Fibroblast of peridontal ligament (primary cell): ENCODE measurements around the gene HBEGF.
A peak's percentile ranks its signal among the peaks of the same experiment; 100 is the strongest.

Experiments
- DNase-seq: peaks from one replicate; pipeline ENCODE4 v3.0.0-alpha.2; 2010; ENCODE audit errors: extremely low read depth

The HBEGF gene

GRCh38 chr5:140302786-140303639, 43.4 kb downstream of the HBEGF start, which contains the start of gene PFDN1:
Gene PFDN1 (minus strand): TSS chr5:140303101. CDS start chr5:140303073, 28 bp downstream.
- DNase-seq = peak; percentile 95

DNA sequence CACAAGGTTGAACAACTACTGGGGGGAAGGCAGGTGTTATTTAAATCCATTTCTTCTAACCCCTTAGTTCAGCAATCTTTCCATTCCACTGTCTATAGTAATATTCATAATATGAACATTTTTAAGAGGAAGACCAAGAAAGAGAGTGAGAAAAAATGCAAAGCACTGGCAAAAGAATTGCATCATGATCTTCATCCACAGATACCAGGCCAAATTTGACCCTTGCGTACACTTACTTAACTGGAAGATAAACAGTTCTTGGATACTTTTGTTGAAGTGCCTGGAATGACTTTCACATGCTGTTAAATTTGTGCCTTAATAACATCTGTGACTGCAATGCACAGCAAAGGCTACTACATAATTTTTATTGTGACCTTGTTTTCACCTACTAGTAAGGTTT, 45.3 kb downstream of the HBEGF start:
- no peak for DNase-seq

GRCh38 chr5:140299056-140299455, 47.3 kb downstream of the HBEGF start:
- DNase-seq = no peak

DNA sequence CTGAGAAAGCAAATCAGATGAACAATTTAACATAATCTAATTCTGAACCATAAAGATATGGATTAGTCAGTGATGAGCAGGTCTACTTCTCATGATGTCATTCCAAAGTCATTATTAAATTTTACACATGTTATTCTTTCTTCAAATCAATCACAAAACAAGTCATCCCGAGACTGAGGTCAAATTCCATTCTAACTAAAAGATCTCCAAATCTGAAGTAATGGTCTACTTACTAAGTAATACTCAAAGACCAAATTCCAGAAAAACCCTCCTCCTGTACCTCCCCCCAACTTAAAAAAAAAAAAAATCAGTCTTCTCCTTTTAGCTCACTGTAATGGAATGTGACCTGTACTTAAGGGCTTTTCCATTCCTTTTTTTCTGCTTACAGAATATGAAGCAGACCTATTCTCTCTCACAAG, 48.2 kb downstream of the HBEGF start:
- DNase-seq = peak; percentile 33

GRCh38 chr5:140297283-140297682, 49.1 kb downstream of the HBEGF start:
- no peak for DNase-seq

- DNase-seq = no peak
Measured at GRCh38 chr5:140296289-140296688, 50.1 kb downstream of the HBEGF start.

GRCh38 chr5:140295414-140295813, 51.0 kb downstream of the HBEGF start:
- DNase-seq = peak; percentile 98

DNA sequence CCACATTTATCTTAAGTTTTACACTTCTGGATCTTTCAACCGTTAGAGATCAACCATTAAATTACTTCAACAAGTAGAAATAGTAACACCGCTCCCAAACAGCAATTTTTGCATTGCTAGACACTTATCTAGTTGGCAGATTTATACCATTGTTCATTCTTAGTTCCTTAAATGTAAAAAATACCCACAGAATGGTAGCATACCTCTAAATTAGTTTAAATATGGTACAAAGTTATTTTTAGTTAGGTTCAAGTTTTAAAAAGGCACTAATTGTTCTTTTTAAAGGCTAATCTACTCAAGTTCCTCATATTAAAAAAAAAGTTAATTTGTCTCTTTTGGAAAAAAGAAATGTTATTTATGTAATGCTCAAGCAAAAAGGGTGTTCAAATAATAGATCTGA, 51.6 kb downstream of the HBEGF start:
- DNase-seq = no peak

DNA sequence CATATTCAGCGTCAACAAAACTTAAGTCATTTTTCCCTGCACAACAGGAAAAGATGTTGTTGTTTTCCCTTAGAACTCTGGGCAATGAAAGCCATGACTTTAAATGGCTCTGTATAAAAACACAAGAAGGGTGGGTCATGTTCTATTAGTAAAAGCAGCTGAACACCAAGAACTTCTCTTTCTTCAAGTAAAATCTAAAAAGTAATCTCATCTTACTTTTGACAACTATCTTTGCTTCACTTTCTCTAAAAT, 52.6 kb downstream of the HBEGF start:
- no peak for DNase-seq

DNA sequence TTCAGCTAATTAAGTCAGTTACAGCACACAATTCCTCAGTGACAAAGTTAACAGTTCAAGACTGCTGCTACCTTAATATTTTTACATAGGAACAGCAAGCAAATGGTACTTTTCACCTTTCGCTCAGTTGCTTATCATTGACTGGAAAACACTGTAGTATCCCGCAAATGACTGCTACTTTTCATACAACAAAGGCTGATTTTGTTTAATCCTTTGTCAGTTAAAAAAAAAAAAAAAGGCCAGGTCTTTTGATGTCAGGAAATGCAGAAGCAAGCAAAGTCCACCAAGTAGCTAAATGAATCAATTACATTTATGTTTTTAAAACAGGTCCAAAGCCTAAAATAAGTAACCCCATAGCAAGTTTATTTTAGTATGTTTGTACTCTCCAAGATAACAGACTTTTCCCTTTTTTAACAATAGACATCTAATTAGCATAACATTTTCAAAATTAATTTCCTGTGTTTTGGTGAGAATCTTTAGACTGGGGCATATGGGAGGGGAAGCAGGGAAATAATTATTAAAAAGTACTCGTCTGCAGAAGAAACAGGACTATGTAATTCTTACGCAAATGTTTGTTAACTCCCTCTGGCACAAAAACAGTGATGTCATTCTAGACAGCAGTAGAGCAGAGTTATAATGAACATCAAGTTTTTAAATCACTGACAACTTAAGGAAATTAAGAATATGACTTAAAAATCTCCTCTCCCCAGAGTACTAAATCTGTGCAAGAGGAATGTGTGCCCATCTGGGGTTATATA, 53.1 kb downstream of the HBEGF start:
- peak; percentile 53 for DNase-seq

DNA sequence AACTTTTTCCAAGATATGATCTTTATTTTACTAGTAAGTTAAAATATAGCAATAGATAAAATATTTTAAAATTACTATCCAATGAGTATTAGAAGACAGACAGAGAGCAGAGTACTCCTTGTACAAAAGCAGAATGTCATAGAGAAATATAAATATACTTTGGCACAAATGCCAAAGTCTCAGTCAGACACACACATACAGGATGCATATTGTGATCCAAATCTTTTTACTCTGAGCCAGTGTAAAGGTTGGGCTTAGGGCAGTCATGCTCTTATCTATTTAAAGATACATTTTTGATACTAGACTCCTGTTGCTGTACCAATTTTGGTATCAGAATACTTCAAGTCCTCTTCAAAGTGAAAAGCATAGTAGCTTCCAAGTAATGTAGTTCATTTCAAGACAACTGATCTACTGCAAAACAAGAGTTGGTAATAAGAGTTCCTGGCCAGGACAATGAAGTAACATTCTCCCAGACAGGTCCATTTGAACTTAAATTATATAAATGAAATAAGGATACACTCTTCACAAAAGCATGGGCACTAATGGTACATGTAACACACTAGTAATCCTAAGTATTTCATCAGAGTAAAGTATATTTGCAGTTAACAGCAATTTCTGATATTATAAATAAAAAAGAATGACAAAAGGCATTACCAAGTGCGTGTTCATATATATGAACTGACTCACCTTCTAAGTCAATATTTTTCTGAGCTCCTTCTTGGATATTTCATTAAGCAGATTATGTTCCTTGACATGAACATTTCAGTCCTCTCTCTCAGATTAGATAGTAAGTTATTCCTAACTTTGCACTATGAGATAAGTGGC, 54.0 kb downstream of the HBEGF start:
- no peak for DNase-seq

DNA sequence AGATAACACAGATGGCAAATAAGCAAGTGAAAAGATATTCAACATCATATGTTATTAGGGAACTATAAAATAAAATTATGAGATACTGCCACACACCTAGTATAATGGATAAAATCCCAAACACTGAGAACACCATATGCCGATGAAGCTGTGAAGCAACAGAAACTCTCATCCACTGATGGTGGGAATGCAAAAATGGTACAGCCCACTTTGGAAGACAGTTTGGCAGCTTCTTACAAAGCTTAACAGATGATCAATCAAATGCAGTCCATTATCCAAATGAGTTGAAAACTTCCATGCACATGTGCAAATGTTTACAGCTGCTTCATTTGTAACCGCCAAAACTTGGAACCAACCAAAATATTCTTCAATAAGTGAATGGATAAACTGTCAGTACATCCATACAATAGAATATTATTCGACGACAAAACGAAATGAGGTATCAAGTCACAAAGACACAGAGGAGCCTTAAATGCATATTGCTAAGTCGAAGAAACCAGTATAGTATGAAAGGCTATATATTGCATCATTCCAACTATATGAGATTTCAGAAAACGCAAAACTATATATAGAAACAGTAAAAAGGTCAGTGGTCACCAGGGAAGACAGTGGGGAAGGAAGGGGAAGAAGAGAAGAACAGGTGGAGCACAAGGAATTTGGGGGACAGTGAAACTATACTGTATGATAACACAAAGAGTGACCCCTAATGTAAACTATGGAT, 58.4 kb downstream of the HBEGF start:
- DNase-seq = no peak

DNA sequence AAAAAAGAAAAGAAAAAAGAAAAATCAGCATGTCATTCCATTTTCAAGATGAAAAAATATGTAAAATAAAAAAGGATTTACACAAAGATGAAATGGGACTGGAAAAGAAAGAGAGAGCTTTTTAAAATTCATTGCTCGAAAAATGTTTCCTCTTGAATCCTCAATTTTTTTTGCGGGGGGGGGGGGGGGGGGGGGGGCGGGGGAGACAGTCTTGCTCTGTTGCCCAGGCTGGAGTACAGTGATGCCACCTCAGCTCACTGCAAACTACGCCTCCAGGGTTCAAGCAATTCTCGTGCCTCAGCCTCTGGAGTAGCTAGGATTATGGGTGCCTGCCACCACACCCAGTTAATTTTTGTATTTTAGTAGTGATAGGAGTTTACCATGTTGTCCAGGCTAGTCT, 60.0 kb downstream of the HBEGF start:
- no peak for DNase-seq

DNA sequence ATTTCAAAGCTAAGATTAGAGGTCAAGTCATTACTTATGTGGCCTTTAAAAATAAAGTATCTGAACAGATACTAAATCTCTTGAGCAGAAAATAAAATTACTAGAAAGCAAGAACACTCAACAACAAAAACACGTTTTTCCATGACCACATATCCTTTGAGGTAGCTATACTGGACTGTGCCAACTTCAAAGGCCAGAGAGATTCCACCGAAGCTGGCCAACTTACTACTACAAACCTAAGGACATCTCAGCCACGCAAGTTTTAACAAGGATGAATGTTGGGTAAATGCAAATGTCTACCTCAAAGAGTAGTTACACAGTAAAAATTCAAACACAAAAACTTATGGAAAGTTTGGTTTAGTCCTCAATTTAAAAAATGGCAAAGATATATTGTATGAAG, 62.4 kb downstream of the HBEGF start:
- DNase-seq = no peak
